Head of caudate nucleus (tissue), 42 donors: ENCODE results near the gene STIL.

Experiments used
- DNase-seq, 42 donors: peaks; one replicate each; pipeline versions ENCODE4 v3.0.0 to v3.0.0-alpha.2; 2020 to 2021; ENCODE audit warnings: mixed read lengths in 7 of 42
- intact Hi-C: fragments of 100-400 bp; cut with DNase I; formaldehyde crosslinking; loops from one replicate; pipeline ENCODE4 v1.15.0; 2022

Gene STIL

GRCh38 chr1:47225430-47226100 lies 88.4 kb downstream of the STIL start:
- intact Hi-C loops = no loop called here
- DNase-seq = no peak

DNA sequence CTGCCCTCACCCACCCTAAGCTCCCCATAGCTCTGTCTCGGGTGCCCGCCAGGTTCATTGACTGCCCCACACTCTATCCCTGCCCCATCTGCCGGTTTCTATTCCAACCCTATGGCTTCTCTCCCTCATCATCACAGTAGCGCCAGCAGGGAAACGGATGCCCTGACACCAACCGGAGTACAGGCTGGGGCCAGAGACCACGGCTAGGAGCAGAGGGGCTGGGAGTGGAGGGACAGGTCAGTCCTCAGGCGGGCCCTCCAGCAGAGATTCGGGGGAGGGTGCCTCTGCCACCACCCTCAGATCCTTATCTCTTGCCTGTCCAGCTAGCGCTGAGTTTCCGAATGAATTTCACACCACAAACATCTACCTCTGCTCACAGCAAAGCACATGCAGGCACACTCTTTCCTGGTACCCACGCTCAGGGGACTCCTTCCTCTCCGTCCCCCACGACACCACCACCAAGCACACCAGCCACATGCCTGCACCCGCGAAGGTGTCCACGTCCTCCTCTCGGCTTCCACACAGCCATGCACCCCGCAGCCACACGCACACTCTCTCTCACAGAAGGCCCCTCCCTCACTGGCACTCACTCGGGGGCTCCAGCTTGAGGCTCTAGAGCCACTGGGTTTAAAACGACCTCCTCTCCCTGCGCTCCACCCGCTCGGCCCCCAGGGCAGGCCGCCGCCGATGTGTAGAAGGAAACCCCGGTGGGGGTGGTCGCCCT lies 89.1 kb downstream of the STIL start:
- intact Hi-C loops = no loop called here
- no peak for DNase-seq

GRCh38 chr1:47223921-47224675 lies 89.8 kb downstream of the STIL start:
- intact Hi-C loops = no loop called here
- no peak for DNase-seq

- intact Hi-C loops = no loop called here
Measured at GRCh38 chr1:47223174-47223920, 90.6 kb downstream of the STIL start.

GRCh38 chr1:47222476-47222875 lies 91.5 kb downstream of the STIL start:
- intact Hi-C loops = no loop called here
- DNase-seq = no peak

More at GRCh38 chr1:47223174-47223920, 90.6 kb downstream of the STIL start:
- no peak for DNase-seq

GRCh38 chr1:47219590-47220220 lies 94.2 kb downstream of the STIL start:
- intact Hi-C loops = no loop called here
- no peak for DNase-seq

GRCh38 chr1:47219001-47219400 lies 94.9 kb downstream of the STIL start:
- DNase-seq = no peak
- intact Hi-C loops = no loop called here

DNA sequence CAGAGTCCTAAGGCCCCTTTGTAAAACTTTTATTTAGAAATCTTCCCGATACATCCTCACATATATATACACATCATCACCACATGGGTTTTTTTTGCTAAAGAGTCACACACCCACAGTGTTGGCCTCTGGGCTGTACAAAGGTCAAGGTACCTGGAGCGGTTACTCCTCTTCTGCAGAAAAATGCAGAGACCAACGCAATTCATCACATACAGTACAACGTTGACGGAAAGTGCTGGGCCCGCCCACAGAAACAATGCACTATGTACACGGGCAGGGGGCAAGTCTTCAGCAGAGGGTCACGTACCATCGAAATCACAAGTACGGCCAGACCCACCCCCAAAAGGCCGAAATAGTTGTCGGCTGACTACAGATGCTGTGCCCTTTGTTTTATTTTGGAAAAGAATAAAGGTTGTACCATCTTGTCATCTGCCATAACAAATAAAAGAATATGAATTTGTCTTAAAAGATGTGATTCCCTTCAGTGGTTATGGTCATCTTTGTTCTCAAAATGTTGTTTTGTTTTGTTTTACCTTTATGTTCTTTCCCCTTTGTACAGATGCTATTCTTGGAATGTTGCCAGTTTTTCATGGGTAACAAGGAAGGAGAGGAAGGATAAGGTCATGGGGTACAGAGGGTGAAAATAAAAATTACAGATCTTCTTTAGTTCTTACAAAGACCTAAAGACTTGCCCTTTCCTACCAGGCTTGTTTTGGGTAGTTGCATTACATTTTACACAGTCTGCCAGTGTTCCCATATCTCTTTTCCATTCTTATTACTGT lies 97.5 kb downstream of the STIL start:
- no peak for DNase-seq

DNA sequence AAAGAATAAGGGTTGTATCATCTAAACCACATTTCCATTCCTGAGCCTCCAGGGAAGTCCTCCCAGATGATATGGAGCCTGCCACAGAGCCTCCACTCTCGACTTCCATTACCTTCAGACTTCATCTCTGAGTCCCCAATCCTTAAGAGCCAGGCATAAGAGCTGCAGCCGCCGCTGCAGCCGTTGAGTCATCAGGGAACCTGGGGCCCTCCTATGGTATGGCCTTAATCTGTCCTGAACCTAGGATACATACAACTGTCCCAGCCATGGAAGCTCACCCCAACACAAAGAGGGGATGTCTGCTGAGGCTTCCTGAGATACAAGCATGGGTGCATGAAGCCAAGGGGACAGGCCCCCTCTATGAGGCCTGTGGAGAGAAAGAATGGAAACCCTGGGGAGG lies 98.2 kb downstream of the STIL start:
- intact Hi-C loops = no loop called here

More for the DNA sequence above, 97.5 kb downstream of the STIL start:
- intact Hi-C loops = no loop called here

DNA sequence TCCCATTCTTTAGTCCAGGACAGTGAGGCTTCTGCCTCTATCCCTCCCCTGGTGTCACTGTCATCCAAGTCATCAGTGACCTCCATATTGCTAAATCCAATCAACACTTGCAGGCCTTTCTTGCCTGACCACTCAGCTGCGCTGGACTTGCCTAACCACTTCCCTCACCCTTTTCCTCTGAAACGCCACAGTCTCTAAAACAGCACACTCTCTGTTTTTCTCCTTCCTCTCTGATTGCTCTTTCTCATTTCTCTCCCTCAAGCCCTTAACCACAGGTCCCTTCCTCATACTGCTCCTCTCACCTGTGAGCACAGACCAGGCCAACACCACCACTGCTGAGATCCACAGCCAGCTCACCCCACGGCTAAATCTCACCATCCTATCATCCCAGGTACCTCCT lies 99.4 kb downstream of the STIL start:
- no peak for DNase-seq
- intact Hi-C loops = no loop called here

More for the DNA sequence above, 98.2 kb downstream of the STIL start:
- peak in 1 of 42 donors; percentile 15 for DNase-seq

DNA sequence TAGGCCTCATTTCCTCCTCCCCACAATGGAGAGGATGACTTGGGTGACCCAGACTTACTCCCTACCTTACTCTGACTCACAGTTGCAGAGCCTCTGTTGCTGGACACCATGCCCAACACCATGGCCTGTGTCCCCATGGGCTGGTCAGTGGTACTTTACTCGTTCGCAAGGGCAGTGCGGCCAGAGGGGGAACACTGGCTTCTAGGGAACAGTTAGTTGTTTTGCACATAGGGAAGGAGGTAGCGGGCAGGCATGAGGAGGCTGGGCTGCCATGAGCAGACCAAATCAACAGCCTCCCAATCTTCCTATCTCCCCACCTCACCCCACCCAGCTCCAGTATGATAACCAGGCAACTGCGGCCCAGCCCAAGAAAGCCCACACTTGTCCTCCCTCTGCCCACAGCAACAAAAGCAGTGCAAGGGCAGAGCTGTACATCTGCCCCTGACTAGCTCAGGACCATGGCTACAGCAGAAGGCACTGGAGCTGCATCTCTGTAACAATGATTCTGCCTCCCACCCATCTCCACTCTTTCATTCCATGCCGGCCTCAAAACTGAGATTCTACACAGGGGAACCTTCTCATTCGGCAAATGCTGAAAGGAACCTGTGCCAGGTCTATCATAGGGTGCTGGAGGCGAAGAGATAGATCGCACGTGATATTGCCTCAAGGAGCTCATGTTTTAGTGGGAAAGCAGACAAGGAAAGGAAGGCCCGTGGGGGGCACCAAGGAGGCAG lies 100.5 kb downstream of the STIL start:
- intact Hi-C loops = no loop called here
- no peak for DNase-seq

- intact Hi-C loops = no loop called here
- no peak for DNase-seq
Measured at GRCh38 chr1:47212636-47213229, 101.2 kb downstream of the STIL start.

- peak in 16 of 42 donors; percentile 18 to 54 (median 32) for DNase-seq
- intact Hi-C loops = no loop called here
Measured at GRCh38 chr1:47211796-47212269, 102.1 kb downstream of the STIL start.

- intact Hi-C loops = no loop called here
- no peak for DNase-seq
Measured at GRCh38 chr1:47210666-47211065, 103.3 kb downstream of the STIL start.

GRCh38 chr1:47209725-47210325 lies 104.1 kb downstream of the STIL start:
- DNase-seq = no peak
- intact Hi-C loops = no loop called here

GRCh38 chr1:47209091-47209490 lies 104.9 kb downstream of the STIL start:
- no peak for DNase-seq
- intact Hi-C loops = no loop called here
